Stimulated activated CD8-positive, alpha-beta memory T cell treated with anti-CD3 and anti-CD28 coated beads, Interleukin-15, amount 100 ng/mL, for 48 hours (primary cell): ENCODE data around the gene NAT8L.

Experiments used
- DNase-seq, 2 donors: peaks; one replicate each; pipeline ENCODE4 v3.0.0-alpha.2; 2020; ENCODE audit warnings: low read depth in 2 of 2

NAT8L gene

DNA sequence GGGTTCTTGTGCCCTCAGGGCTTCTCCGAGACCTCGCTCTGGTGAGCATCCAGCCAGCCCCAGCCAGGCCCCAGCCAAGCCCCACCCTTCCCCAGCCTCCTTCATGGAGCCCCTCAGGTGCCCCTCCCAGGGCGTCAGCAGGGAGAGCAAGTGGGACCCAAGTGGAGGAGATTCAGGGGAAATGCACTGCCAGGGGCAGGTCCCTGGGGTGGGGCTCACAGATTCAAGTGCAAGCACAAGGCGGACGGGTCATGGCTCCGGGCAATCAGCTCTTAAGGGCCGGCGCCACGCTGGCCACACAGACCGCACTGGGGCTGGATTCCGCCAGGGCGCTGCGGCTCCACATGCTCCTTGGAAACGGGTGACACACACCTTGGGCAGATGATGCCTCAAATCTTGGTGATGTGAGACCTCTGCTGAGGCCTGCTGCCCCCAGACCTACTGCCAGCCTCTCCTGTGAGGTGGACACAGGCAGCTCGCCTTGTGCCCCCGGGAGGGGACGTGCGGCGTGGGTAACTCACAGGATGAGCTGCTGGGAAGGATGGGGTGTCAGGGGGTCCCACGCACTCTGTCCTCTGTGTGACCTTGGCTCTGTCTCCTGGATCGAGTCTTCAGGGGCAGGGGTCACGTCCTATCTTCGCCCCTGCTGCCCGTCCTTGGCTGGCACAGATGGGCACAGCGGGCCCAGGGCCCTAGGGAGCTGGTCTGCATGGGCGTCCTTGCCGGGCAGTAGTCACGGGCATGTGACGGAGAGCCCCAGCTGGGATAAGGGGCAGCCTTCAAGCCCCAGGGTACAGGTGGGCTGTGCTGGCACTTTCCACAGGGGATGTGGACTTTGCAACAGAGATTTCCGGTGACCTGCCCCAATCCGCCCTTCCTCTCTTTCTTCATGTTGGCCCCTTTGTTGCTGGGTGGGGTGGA is 17.1 kb downstream of the NAT8L start:
- no peak for DNase-seq

DNA sequence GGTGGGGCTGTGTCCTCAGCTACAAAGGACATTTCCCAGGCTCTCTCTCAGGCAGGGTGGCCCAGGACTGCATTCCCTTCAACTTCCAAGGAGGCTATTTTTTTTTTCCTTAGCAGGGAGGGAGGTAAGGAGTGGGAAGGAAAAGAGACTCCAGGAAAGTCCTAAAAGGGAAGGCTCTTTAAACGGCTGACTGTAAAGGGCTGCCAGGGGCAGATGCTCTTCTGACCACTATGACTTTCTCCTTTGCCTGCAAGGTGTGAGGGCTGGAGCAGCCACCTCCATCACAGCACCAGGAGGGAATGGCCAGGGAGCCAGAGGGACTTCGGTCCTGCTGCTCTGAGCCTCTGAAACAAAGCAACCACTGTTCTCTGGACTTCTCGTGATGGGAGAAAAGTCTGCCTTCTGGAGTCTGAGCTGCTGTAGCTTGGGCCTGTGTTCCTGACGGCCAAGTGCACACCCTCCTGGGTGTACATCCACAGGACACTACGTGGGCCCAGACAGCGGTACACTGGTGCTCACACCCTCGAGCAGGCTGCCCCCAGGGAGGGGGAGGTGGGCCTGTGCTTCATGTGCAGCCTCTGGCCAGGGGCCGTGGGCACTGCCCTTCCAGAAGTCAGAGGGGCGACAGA is 17.9 kb downstream of the NAT8L start:
- no peak for DNase-seq

DNA sequence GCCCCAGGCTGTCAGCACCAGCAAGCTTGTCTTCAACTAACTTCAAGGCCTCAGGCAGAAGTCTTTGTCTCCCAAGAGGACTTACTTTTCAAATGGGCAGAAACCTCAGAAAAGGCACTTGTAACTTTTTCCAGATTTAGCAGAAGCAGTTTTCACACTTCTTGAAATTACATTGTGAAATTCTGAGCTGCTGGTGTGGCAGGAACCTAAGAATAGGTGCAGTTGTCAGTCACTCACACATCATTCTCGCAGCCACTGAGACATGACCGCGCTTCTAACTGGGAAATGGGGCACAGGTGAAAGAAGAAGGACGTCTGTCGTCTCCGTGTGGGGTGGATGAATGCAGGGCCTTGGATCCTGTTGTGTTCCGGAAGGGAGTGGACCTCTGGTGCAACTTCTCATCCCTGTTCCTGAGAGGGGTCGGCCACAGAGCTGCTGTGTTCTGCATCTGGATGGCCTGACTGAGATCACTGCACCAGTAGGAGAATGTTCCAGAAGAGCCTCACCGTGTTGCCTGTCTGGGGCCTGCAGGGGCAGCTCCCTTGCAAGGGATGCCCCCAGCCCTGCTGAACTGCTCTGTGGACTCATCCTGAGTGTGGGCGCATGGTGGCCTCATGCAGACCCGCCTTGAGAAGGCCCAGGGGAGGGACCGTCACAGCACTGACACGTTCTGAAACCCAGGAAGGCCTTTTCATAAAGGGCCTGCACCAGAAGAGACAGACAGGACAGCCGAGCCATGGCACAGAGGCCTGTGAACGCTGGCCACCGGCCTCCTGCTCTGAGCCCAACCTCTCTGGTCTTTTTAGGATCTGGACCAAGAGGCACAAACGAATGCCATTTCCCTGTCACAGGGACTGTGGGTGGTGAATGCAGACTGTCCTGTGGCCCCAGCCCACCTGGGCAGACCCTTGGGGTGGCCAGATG is 18.7 kb downstream of the NAT8L start:
- no peak for DNase-seq

DNA sequence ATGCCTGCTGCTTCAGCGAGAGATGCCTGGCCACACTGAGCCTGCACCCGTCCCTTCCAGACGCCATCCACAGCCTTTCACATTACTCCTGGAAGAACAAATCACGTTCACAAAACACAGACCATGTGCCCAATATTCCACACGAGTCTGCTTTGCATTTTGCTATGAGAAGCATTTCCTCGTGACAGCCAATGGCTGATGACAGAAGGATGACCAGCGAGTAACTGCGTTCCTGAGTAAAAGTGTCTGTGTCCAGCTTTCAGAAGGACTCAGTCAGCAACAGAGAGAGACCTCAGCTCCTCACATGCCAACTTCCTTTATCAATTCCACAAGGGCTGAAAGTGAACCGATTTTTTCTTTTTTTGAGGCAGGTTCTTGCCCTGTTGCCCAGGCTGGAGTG is 19.5 kb downstream of the NAT8L start:
- no peak for DNase-seq

DNA sequence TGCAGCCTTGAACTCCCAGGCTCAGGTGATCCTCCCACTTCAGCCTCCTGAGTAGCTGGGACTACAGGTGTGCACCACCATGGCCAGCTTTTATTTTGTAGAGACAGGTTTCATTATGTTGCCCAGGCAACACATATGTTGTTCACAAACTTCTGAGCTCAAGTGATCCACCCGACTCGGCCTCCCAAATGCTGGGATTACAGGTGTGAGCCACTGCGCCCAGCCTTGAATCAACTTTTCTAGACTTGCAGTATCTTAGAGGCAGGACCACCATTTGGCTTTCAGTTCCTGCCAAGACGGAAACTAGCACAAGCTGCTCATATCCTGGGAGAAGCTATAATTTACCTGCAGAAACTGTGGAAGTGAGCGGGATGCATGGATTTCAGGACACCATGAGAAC is 19.9 kb downstream of the NAT8L start:
- DNase-seq: no peak

DNA sequence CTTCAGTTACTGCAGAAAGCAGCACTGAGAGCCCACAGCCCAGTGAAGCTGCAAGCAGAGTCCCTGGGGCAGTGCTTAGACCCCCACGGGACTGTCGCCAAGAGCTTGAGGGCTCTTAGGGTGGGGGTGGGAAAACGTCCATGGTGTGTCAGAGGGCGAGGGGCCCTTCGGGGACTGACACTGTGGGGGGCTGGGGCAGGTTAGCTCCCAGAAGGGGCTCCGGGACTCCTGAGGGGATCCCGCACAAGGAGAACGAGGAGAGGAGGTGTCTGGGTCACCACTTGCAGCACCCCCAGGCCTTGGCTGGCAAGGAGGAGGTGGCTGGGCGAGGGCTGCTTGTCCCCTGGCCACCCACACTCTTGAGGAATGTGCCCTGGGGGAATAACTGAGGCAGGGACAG is 20.8 kb downstream of the NAT8L start:
- DNase-seq: no peak

DNA sequence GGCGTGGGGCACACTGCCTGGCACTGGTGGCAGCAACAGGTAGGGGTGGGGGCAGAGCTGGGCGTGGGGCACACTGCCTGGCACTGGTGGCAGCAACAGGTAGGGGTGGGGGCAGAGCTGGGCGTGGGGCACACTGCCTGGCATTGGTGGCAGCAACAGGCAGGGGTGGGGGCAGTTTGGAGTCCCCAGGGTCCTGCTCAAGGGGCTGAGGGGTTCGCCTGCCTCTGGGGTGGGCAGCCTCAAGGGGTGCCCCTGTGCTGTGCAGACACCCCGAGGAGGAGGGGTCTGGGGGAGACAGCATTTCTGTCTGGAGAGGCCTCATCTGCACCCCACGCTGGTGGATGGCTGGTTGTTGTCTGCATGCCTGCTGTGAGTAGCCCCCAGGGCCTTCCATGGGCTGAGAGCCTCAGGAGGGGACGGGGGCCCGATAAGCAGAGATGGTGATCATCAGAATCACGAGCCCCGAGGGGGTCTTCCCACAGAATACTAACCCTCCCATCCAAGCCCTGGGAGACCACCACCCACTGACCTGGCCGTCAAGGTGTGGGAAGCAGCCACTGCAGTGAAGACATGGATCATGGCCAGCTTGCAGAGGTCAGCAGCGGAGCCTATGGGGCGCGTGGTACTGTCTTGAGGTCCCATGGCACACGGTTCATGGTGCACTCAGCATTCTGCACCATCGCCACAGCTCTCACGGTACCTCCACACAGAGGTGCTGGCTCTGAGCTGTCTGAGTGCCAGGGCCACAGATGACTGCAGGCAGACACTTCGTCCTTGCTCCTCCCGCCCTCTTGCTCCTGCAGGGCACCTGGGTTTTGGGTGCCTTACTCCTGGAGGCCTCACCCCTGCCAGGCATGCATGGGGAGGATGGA is 21.5 kb downstream of the NAT8L start:
- no peak for DNase-seq

DNA sequence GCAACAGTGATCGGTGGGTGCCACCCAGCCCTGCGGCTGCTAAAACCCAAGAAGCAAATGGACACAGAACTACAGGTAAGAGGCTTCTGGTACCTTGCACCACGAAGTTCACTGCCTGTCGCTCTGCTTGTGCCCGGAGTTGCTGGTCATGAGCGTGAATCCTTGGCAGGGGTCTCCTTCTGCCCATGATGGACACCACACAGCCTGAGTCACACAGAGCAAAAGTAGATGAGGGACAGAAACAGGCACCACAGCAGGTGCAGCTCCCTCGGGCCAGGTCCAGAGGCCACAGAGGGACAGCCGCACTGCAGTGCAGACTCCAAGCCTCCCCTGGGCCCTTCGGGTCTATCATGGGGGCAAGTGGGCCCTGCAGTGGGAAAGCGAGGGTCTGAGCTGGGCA is 22.4 kb downstream of the NAT8L start:
- DNase-seq: no peak

DNA sequence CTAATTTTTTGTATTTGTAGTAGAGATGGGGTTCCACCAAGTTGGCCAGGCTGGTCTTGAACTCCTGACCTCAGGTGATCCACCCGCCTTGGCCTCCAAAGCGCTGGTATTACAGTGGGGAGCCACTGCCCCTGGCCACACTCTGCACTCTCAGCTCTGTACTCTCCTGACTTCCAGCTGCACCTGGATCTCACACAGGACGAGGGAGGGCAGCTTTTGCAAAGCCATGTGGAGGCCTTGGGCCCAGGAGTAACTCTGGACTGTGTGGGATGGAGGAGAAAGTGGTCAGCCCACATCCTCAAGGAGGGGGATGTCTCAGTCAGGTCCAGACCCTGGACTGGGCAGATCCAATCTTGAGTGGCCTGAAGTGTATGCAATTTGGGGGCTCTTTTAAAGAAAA is 23.0 kb downstream of the NAT8L start:
- DNase-seq: no peak

DNA sequence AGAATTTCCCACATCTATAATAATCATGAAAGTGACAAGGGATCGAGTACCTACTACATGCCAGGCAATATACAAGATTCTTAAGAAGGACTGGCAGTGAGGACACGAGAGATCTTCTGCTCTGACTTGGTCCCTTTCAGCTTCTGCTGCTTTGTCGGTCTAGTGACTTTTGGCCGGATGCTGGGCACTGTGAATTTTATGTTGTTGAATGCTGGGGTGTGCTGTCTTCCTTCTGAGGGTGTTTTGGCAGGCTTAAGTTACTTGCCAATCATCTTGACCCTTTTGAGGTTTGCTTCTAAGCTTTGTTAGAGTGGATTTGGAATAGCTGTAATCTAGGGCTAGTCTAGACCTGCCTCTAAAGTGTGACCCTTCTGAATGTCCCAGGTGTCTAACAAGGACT is 23.5 kb downstream of the NAT8L start:
- DNase-seq: no peak

DNA sequence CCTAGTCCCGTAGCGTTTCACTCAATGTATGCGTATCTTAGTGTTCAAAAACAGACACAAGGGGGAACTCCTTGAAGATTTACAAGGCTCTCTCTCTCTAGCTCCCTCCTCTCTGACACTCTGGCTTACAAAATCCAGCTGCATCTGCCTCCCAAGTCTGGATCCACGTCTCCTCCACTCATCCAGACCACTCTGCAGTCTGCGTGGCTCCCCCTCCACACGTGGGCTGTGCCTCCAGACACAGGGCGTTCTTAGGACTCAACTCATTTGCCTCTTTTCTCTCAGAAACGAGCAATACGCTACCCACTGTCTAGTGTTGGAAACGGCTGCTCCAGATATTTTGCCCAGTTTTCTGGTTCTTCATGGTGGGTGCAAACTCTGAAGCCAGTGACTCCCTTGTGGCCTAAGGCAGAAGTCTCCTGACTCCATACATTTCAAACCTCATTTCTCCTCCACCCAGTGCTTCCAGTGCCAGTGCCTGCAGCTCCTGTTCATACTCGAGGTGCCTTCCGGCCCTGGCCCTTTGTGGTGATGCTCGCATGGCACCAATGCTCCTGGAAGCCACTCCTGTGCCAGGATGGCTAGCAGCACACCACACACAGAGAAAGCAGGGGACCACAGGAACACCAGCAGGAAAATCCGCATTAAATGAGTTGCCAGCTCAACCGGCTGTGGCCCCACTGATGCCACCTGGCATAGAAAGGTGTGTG is 24.1 kb downstream of the NAT8L start:
- no peak for DNase-seq

DNA sequence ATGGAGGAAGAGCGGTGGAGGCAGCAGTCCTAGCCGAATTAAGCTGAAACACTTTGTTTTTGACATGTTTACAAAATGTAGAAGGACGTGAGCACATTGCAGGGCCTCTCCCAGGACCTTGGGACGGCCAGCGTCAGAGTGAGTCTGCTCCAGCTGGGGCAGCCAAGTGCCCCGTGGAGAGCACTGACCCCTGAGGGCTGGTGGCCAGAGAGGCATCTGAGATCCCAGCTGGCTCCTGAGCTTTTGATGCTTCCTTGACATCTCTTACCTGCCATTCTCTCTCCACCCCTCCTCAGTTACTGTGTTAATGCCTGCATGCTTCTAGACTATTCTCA is 24.7 kb downstream of the NAT8L start:
- DNase-seq: no peak

DNA sequence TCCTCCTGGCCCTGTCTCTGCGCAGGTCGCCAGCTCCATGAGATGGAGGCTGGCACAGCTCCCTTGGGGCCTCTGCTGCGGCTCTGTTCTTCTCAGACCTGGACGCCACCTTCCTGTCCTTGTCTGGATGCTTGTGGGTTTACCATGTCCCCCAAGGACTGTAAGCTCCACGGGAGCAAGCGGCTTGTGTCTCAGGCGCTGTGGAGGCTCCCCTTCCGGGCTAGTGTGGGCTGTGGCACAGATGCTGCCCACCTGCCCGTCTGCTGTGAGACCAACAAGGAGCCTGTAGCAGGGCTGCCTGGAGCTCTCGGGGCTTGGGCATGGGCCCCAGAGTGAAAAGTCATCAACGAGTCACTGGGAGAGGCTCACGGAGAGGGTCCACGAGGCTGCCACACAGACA is 25.2 kb downstream of the NAT8L start:
- no peak for DNase-seq

DNA sequence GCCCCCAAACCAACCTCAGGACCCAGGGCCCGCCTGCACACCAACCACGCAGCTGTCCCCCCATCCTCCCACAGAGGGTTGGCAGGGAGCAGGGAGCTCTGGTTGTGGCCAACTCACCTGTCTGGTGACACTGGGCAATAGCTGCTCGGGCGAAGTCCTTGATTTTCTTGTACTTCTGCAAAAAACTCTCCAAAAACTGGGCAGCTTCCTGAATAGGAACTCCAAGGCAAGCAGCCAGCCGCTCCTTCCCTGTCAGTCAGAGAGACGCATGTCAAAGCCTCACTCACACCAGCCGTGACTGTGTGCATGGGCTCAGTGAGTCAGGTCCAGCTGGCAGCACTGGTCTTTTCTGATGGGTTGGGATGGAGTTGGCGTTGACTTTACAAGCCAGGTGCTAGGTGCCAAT is 26.4 kb downstream of the NAT8L start:
- no peak for DNase-seq

DNA sequence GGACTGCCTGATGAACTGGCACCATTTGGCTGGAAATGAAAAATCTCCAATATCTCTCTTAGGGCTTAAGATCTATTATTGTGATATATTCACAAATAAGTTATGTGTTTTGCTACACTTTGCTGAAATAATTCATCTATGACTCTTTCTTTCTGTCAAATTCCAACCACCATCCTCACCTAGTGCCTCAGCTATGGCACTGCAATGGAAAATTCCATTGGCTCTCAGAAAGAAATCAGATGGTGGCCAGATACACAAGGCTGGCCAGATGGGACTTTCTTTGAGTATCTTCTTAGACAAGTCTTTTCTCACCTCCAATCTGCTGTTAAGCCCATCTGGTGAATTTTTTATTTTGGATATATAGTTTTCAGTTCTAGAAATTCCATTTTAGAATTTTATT is 28.0 kb downstream of the NAT8L start:
- DNase-seq: no peak

DNA sequence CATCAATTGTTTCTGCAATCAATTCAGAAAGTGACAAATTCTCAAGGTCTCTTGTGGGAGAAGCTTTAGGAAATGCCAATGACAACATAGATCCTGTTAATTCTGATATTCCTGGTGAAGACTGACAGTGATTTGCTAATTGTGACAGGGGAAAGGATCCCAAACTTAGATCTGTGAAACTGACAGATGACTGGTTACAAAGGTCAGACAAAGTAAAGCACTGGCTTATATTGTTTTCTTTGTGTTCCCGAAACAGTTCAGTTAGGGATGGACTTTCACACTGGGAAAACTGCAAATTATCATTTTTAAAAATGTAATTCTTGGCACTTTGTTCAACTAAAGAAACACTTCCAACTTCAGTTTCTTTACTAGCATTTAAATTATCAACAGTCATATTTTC is 30.1 kb downstream of the NAT8L start:
- DNase-seq: no peak

DNA sequence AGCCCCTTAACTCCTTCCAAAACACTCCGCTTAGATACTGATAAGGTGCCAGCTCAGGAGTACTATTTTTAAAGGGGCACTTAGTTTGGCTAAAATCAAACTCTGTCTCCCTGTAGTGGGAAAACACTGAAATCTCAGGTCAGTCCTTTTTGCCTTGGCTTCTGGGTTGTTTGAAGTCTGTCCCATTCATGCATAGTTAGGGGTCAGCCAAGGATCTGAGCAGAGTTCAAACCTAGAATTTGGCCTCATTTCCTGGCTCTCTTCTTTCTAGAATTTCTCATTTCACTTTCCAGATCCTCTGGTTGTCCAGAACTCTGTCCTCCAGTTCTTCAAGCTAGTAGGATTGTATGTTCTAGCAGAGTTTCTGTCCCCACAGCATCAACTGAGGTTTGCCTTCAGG is 31.5 kb downstream of the NAT8L start:
- DNase-seq: no peak

DNA sequence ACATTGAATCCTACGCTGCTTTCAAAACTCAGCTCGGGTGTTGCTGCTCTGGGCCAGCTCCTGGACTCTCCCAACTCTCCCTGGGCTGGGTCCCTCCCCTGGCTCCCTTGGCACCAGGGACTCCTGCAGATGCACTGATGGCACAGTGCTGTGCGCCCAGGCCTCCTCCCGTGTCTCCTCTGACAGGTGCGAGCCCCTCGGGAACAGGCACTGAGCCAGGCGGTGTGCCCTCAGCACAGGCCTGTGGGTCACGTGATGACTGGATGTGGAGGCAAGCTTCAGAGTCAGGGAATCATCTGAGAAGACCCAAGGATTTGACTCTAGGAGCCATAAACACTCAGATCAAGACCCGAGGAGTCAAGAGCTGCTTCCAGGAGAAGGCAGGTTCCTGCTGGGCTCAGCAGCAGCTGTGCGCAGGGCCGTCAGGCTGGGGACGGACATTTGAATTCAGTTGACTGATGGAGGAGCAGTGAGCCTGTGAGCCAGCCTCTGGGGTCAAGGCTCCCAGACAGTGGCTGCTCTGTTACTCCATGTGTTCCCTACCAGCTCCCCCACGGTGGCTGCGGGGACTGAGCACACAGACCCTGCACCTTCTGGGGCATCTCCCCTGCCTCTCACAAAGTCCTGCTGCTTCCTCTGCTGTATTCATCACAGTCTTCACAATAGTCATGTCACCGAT is 33.0 kb downstream of the NAT8L start:
- no peak for DNase-seq

DNA sequence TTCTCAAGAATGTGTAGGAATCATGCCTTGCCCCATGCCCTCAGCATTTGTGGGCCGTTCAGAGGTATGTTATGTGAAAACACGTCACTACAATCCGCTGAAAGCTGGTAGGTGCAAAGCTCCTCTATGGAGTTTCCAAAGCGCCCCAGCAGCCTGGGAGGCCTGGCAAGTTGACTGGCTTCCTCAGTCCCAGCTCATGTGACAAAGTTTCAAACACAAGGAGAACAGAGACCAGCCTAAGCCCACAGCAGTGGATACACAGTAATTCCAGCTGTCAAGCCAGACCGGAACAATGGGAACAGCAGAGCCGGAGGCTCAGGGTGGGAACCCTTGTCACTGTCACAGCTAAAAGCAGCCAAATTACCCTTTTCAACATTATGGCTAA is 33.5 kb downstream of the NAT8L start:
- DNase-seq: no peak

DNA sequence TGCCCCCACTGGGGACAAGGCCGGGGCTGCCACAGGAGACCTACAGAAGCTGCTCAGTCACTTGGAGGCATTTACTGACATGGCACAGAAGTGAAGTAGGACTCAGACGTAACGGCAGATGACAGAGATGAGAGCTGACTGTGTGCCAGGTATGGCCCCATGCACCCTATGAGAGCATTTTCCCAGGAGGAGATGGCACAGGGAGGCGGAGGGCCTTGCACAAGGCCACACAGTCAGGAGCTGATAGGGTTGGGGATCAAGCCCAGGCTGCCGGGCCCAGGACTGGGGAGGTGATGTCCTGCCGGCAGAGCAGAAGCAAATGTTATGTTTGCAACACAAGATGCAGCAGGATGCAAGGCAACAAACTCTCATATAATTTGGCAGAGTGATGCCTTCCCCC is 34.1 kb downstream of the NAT8L start:
- no peak for DNase-seq
